OCI-LY7 (cell line): ENCODE data around the gene ANKS1B. TPM values are rescaled to one million over a fixed set of nuclear protein-coding genes. Genes with fewer than 3 reads are reported as not detected.

Experiments
- BruUV-seq: library from RNA; stranded (reverse); fragments of 400-500 nt; replicated peaks from 2 replicates; lab custom pipeline; 2021; lab: Mats Ljungman, UMichigan
- CTCF ChIA-PET: fragments of 300-600 bp; sonication (Branson Sonifier 250); formaldehyde crosslinking; loops from one replicate; lab custom pipeline; 2022; ENCODE audit warnings: antibody characterized with exemption; ENCODE audit not compliant: unreplicated experiment; lab: Charles Lee
- POLR2A ChIA-PET: fragments of 300-600 bp; sonication (Branson Sonifier 250); formaldehyde crosslinking; loops from one replicate; lab custom pipeline; 2022; ENCODE audit warnings: antibody characterized with exemption; lab: Charles Lee
- DNase-seq: peaks from one replicate; pipeline ENCODE4 v3.0.0-alpha.2; 2015; ENCODE audit warnings: low spot score
- H2AFZ ChIP-seq: fragments of 200-600 bp; sonication (generic), shearing (Covaris generic); 2 replicates; pipeline ENCODE4 v1.6.1; 2014; ENCODE audit warnings: mild to moderate bottlenecking, antibody characterized with exemption, low read length, moderate library complexity
- H3K27ac ChIP-seq: fragments of 200-600 bp; sonication (generic); 2 replicates; pipeline ENCODE4 v1.5.1; 2014; ENCODE audit warnings: mixed run types, low read depth, mild to moderate bottlenecking, moderate library complexity, low read length, inconsistent platforms; ENCODE audit not compliant: poor library complexity, severe bottlenecking
- H3K36me3 ChIP-seq: fragments of 200-600 bp; sonication (generic); 2 replicates; pipeline ENCODE4 v1.6.1; 2014; ENCODE audit warnings: mild to moderate bottlenecking, antibody characterized with exemption, low read length, moderate library complexity, mixed read lengths; ENCODE audit not compliant: insufficient read depth
- H3K4me1 ChIP-seq: fragments of 200-600 bp; sonication (generic); 2 replicates; pipeline ENCODE4 v1.5.1; 2014; ENCODE audit warnings: mild to moderate bottlenecking, low read length; ENCODE audit not compliant: insufficient read depth, poor library complexity, severe bottlenecking
- H3K4me2 ChIP-seq: fragments of 200-600 bp; sonication (generic); 2 replicates; pipeline ENCODE4 v1.6.1; 2014; ENCODE audit warnings: mild to moderate bottlenecking, low read length
- H3K4me3 ChIP-seq: fragments of 200-600 bp; sonication (generic); 2 replicates; pipeline ENCODE4 v1.5.1; 2014; ENCODE audit warnings: mild to moderate bottlenecking, low read depth, low read length; ENCODE audit not compliant: poor library complexity, severe bottlenecking
- H3K79me2 ChIP-seq: fragments of 200-600 bp; sonication (generic); 2 replicates; pipeline ENCODE4 v1.6.1; 2016; ENCODE audit warnings: low read depth, mild to moderate bottlenecking, low read length, moderate library complexity, mixed read lengths; ENCODE audit not compliant: insufficient read depth
- H3K9me2 ChIP-seq: fragments of 200-600 bp; sonication (generic); 2 replicates; pipeline ENCODE4 v1.6.1; 2016; ENCODE audit warnings: mild to moderate bottlenecking, low read length, mixed read lengths; ENCODE audit not compliant: insufficient read depth
- H3K9me3 ChIP-seq: fragments of 200-600 bp; sonication (generic); 2 replicates; pipeline ENCODE4 v1.6.1; 2014; ENCODE audit warnings: mild to moderate bottlenecking, mixed run types, low read length, mixed read lengths
- H4K20me1 ChIP-seq: fragments of 200-600 bp; sonication (generic); 2 replicates; pipeline ENCODE4 v1.6.1; 2014; ENCODE audit warnings: mild to moderate bottlenecking, antibody characterized with exemption, low read length, moderate library complexity, mixed read lengths; ENCODE audit not compliant: insufficient read depth
- EZH2phosphoT487 ChIP-seq: fragments of 200-600 bp; sonication (generic); IDR thresholded peaks from 2 replicates; pipeline ENCODE4 v1.6.1; 2018; ENCODE audit warnings: low read depth, borderline replicate concordance, mild to moderate bottlenecking, mixed run types, antibody characterized with exemption, low read length, moderate library complexity, mixed read lengths
- intact Hi-C: fragments of 100-400 bp; cut with micrococcal nuclease; formaldehyde crosslinking; loops from one replicate; pipeline ENCODE4 v1.10.0; 2022; ENCODE audit not compliant: unreplicated experiment
- total RNA-seq, 2 experiments: library from RNA; depleted of rRNA in 1 of 2; stranded (reverse); fragments of >200 nt in 1 of 2; shearing (Covaris generic) in 1 of 2; gene quantifications; 2 replicates each; pipeline ENCODE4 v1.2.3, GENCODE V29; 2014 to 2022
- TF ChIP-seq, protein P1 (sequence below): fragments of 200-600 bp; sonication (generic); conservative IDR thresholded peaks from 2 replicates; pipeline ENCODE4 v1.5.1; 2014; ENCODE audit warnings: mild to moderate bottlenecking, antibody characterized with exemption, low read length, moderate library complexity, mixed read lengths

ANKS1B gene
- total RNA-seq, 2 experiments from 2014 or later = 2.9 to 6.0 TPM

DNA sequence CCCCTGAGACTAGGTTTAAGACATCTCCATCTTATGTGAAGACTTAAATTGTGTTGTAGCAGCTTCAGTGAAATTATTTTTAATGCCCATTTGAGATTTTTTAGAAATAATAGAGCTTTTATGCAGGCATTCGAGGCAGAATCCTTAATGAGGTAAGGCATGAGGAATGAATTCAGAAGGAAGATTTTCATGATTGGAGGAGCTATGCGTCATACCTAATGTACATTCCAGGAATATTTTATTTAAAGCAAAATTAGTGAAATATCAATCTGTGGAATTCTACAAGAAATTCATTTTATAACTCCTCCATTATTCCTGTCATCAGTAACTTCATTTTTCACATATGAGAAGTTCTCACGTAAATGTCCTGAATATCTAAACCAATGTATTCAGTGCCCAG lies 373.1 kb downstream of the ANKS1B start:
- Histone ChIP-seq H2AFZ (peak overlapping the region; percentile 3; the same call in 1 of the 2 replicates), H3K4me2 (no peak overlapping the region), H3K9me2 (no peaks in the 10 kb centered on the region), H4K20me1 (no peaks in the 10 kb centered on the region), H3K36me3 (peaks cover 18% of the 10 kb centered on the region), H3K9me3 (peaks cover 40% of the 10 kb centered on the region), H3K27ac (no peak overlapping the region), H3K4me3 (no peak overlapping the region), H3K4me1 (peaks cover 10% of the 10 kb centered on the region), H3K79me2 (no peaks in the 10 kb centered on the region)
- intact Hi-C loops = no loop called here
- no TSS peak for BruUV-seq
- ChIA-PET CTCF (no interaction called here), POLR2A (interaction anchor here (0.8 to 1.8 kb wide), 7 partner anchors 9 to 195 kb away, joined by 3 to 7 read pairs (median 5); no protein-coding TSS in a partner anchor)
- no peak for DNase-seq
- TF ChIP-seq, protein P1, sequence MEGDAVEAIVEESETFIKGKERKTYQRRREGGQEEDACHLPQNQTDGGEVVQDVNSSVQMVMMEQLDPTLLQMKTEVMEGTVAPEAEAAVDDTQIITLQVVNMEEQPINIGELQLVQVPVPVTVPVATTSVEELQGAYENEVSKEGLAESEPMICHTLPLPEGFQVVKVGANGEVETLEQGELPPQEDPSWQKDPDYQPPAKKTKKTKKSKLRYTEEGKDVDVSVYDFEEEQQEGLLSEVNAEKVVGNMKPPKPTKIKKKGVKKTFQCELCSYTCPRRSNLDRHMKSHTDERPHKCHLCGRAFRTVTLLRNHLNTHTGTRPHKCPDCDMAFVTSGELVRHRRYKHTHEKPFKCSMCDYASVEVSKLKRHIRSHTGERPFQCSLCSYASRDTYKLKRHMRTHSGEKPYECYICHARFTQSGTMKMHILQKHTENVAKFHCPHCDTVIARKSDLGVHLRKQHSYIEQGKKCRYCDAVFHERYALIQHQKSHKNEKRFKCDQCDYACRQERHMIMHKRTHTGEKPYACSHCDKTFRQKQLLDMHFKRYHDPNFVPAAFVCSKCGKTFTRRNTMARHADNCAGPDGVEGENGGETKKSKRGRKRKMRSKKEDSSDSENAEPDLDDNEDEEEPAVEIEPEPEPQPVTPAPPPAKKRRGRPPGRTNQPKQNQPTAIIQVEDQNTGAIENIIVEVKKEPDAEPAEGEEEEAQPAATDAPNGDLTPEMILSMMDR = no peak
- TF ChIP-seq EZH2phosphoT487 = no peak

DNA sequence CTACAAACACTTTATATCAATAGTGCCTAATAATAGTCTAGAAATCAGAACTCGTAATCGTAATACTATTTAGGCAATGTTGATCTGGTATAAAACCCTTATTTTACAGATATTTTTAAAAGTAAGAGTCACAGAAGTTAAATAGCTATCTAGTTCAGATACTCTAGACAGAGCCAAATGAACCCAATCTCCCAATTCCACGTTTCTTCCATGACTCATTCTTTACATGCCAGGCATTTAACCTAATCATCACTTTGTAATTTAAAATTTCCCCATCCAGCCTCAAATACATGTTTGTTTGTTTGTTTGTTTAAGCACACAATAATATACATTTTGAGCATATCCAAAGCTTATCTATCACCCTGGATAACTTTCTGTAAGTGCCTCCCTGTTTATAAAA lies 373.6 kb downstream of the ANKS1B start:
- Histone ChIP-seq H3K4me3 (no peak overlapping the region), H2AFZ (peak overlapping the region; percentile 3; the same call in 1 of the 2 replicates), H3K36me3 (peaks cover 18% of the 10 kb centered on the region), H3K27ac (no peak overlapping the region), H4K20me1 (no peaks in the 10 kb centered on the region), H3K4me1 (peaks cover 10% of the 10 kb centered on the region), H3K9me2 (no peaks in the 10 kb centered on the region), H3K79me2 (no peaks in the 10 kb centered on the region), H3K4me2 (no peak overlapping the region), H3K9me3 (peaks cover 40% of the 10 kb centered on the region)
- ChIA-PET POLR2A (interaction anchor here (0.8 to 1.8 kb wide), 6 partner anchors 8 to 195 kb away, joined by 3 to 7 read pairs (median 4); no protein-coding TSS in a partner anchor), CTCF (no interaction called here)
- intact Hi-C loops = no loop called here
- BruUV-seq = no TSS peak
- TF ChIP-seq, protein P1 = no peak
- TF ChIP-seq EZH2phosphoT487 = no peak
- DNase-seq = no peak

DNA sequence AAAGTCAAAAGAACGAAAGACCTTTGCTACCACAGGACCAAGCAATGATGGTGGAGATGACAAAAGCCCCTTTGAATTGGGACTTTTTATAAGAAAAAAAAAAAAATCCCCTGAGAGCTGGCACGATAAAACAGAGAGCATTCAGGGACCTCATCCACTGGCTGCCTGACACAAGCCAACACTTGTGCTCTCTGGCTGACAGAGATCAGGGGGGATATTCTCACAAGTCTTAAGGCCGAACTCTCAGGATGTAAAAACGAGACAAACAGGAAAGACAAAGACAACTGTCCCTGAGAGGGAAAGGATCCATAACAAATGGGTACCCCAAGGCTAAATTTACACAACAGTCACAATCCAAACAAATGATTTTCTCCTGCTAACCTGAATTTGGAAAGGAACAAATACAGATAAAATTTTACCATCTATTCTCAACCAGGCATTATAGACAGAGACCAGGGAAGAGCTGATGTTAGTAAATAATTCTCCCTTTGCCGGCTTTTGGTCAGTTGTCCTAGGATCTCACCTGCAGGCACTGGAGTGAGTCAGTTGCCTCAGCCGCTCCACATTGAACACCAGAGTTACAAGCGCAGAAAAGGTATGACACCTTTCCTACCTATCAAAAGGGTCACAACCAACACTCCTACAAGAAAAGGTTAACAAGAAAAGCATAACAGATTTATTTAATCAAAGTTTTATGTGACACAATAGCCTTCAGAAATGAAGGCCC lies 375.1 kb downstream of the ANKS1B start:
- TF ChIP-seq EZH2phosphoT487 = no peak
- TF ChIP-seq, protein P1 = no peak
- no TSS peak for BruUV-seq

More for the DNA sequence above, 375.1 kb downstream of the ANKS1B start:
- Histone ChIP-seq H4K20me1 (no peaks in the 10 kb centered on the region), H3K4me1 (peaks cover 10% of the 10 kb centered on the region), H3K4me2 (no peak overlapping the region), H3K9me3 (peaks cover 33% of the 10 kb centered on the region), H3K9me2 (no peaks in the 10 kb centered on the region), H3K4me3 (no peak overlapping the region), H3K79me2 (no peaks in the 10 kb centered on the region), H2AFZ (peak overlapping the region; percentile 44; the same call in 1 of the 2 replicates), H3K36me3 (peaks cover 29% of the 10 kb centered on the region), H3K27ac (no peak overlapping the region)
- CTCF ChIA-PET = no interaction called here
- POLR2A ChIA-PET = no interaction called here
- intact Hi-C loops = loop anchor here (10.0 kb wide), 1 partner anchor 1095 kb away; the partner anchor contains the start of gene TMPO
- DNase-seq = no peak
